HG03469 (cell line): Measurements from ENCODE around the gene CCDC92B.
"Not testable (repeated sequence)": the region's sequence is repeated elsewhere in the genome, so short reads cannot be mapped to it uniquely, and the experiment has no call there.

ENCODE experiments used
- ATAC-seq: cut with Tn5 transposase; IDR thresholded peaks from one replicate; pipeline ENCODE4 v1.9.1; 2021; ENCODE audit warnings: mild to moderate bottlenecking, moderate library complexity, moderate number of reproducible peaks; ENCODE audit not compliant: unreplicated experiment

The CCDC92B gene

GRCh38 chr17:2704890-2705248 lies 44.6 kb downstream of the CCDC92B start:
- ATAC-seq, result no peak

DNA sequence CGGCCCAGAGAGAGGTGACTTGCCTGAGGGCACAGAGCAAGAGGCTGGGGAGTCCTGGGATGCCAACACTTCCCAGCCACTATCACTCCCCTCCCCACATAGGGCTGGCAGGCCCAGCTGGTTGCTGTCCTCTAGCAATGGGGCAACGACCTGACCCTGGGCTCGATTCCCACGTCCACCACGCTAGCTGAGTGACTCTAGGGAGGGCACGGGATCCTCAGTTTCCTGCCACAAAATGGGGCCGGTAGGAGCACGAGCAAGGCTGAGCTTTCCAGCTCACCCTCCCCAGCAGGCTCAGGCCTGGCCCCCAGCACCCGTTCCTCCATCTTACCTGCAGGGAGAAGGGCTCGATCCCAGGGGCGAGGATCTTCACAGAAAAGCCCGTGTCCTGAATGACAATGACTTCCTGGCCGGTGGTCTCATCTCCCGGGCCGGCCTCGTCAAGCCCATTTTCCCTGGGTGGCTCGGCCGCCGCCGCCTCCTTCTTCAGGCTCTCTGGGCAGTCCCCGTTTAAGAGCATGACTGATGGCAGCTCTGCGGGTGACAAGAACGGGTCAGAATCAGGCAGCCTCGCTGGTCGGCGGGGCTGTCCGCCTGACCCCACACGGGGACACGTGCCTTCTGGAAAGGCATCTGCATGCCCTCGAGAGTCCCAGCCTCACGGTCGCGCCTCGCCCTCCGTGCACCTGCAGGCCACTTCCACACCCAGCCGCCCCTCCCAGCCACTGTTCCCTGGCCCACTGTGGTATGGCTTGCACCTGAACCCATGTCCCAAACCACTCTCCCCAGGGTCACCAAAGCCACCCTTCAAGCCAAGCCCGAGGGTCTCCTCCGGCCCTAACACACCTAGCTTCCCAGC lies 45.2 kb downstream of the CCDC92B start:
- ATAC-seq, result no peak

GRCh38 chr17:2703606-2704005 lies 45.8 kb downstream of the CCDC92B start:
- ATAC-seq, result no peak

DNA sequence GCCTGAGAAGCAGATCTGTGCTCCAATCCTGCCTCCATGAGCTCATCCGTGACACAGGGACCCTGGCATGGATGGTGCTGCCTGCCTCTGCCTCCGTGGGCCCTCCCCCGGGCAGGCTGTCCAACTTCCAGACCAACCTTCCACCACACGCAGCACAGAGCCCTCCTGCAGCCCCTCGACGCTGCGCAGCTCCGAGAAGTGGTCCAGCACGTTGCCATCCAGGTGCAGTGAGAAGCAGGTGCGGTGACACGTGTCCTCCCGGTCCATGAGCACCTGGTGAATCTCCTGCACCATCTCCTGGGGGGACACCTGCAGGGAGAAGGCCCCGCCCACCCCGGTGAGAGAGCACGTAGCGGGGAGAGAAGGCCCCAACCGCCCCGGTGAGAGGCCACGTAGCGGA lies 46.3 kb downstream of the CCDC92B start:
- no peak for ATAC-seq

DNA sequence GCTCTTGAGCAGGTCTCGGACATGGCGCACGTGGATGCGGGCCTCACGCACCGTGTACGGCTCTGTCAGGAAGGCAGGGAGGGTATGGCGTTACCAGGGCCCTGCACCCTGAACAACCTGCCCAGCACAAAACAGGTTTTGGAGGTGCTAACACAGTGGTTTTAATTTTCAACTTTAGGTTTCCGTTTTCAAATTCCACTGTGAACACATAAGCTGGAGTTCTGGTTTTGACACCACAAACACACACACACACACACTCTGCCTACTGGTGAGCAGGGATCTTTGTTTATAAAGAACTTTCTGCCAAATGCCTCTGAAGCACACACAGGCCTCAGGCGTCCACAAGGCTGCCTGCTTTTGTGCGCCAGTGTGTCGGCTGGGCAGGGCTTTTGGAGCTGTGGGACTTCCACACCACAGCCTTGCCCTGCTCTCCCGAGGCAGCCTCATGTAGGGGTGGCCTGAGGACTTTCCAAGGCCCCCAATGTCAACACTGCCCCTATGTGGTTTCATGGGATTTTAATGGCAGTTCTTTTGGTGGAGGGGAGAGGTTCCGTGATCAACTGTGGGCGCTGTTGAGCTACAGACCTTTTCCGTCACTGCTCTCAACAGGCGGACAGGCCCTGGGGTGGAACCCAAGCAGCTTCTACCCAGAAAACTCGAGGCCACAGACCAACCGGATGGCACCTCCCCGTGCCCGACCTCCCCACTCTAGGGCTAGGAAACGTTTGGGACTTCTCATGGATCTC lies 47.3 kb downstream of the CCDC92B start:
- ATAC-seq, result no peak

GRCh38 chr17:2701161-2701995 lies 48.1 kb downstream of the CCDC92B start:
- no peak for ATAC-seq

GRCh38 chr17:2700491-2701141 lies 48.8 kb downstream of the CCDC92B start:
- ATAC-seq, result no peak

GRCh38 chr17:2700030-2700490 lies 49.4 kb downstream of the CCDC92B start:
- ATAC-seq, result no peak

GRCh38 chr17:2699216-2699805 lies 50.1 kb downstream of the CCDC92B start:
- not testable (repeated sequence) for ATAC-seq

DNA sequence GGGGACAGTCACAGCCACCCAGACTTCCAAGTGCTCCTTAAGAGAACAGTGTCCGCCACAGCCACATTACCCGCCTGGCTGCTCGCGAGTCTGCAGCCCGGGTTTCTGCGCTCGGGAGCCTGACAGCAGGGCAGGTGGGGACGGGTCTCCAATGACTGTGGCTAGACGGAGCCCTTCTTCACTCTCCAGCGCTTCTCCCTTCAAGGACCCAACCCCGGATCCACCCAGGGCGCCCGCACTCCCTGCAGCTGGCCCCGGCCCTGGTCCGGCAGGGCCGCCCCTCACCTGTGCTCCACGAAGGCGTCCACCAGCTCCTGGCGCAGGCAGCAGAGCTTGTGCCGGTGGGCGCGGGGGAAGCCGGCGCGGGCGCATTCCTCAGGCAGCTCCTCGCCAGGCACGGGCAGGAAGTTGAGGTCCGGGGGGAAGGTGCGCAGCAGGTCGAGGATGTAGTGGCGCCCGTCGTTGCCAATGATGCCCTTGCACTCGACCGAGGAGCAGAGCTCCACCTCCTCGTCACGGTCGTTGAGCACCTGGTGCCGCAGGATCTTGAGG lies 51.8 kb downstream of the CCDC92B start:
- no peak for ATAC-seq

- ATAC-seq, result no peak
Observed at GRCh38 chr17:2695961-2696760, 53.3 kb downstream of the CCDC92B start.

- no peak for ATAC-seq
Observed at GRCh38 chr17:2695243-2695960, 54.0 kb downstream of the CCDC92B start.

- ATAC-seq, result no peak
Observed at GRCh38 chr17:2694381-2695242, 54.8 kb downstream of the CCDC92B start.

GRCh38 chr17:2693561-2694380 lies 55.7 kb downstream of the CCDC92B start:
- no peak for ATAC-seq

GRCh38 chr17:2692781-2693135 lies 56.7 kb downstream of the CCDC92B start:
- no peak for ATAC-seq

DNA sequence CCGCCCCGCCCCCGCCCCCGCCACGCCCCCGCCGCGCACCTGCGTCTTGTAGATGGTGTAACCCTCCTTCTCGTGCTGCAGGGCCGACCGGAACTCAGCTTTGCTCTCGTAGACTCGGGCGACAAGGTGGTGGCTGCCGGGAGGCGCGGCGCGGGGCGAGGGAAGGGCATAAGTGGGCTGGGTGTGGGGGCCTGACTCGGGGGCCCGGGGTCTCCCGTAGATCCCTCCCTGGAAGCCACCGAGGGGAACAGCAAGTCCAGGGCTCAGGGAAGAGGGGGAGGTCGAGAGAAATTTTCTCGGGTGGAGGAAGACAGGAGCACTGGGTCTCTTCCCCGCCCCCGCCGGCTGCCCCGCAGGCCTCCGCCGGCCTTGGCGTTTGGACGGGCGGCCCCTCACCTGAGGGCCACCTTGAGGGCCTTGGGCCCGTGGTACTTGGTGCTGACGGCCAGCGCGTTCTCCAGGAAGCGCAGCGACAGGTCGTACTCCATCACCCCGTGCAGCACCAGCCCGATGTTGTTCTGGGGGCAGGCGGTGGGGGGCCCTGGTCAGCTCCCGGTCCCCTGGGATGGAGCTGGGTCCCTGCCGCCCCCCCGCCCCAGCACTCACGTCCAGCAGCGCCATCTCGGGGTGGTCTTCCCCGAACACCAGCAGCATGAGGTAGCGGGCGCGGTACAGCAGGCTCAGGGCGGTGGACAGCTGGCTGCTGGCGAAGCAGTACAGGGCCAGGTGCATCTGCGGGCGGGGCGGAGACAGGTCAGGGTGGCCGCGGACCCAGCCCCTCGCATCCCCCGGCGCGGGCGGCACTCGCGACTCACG lies 57.3 kb downstream of the CCDC92B start:
- ATAC-seq, result no peak
